Lower lobe of right lung (tissue), 2 donors: Measurements from ENCODE around the gene ANKMY1. TPM values are rescaled to one million over a fixed set of nuclear protein-coding genes. Genes with fewer than 3 reads are reported as not detected.

ENCODE experiments used
- ATAC-seq, 2 donors: fragments of 200-7000 bp; cut with Tn5 transposase; one replicate each; pipeline ENCODE4 v1.9.1; 2020 to 2022; ENCODE audit warnings: mild to moderate bottlenecking in 2 of 2, moderate library complexity in 2 of 2
- DNase-seq: peaks from one replicate; pipeline ENCODE4 v3.0.0-alpha.2; 2020
- H3K27ac ChIP-seq: fragments of 200-600 bp; one replicate; pipeline ENCODE4 v1.8.0; 2022
- H3K27me3 ChIP-seq: fragments of 200-600 bp; one replicate; pipeline ENCODE4 v1.8.0; 2022; ENCODE audit warnings: low read depth
- H3K36me3 ChIP-seq: fragments of 200-600 bp; one replicate; pipeline ENCODE4 v1.8.0; 2022; ENCODE audit warnings: mild to moderate bottlenecking
- H3K4me1 ChIP-seq: fragments of 200-600 bp; one replicate; pipeline ENCODE4 v1.8.0; 2022
- H3K4me3 ChIP-seq: fragments of 200-600 bp; one replicate; pipeline ENCODE4 v1.8.0; 2022; ENCODE audit warnings: mild to moderate bottlenecking
- H3K9me3 ChIP-seq: fragments of 200-600 bp; one replicate; pipeline ENCODE4 v1.8.0; 2022
- CTCF ChIP-seq: fragments of 200-600 bp; IDR thresholded peaks from one replicate; pipeline ENCODE4 v1.8.0; 2022; ENCODE audit warnings: antibody characterized with exemption, mild to moderate bottlenecking
- intact Hi-C: fragments of 100-400 bp; cut with DNase I; formaldehyde crosslinking; loops from one replicate; pipeline ENCODE4 v1.11.0; 2022
- microRNA-seq: library from miRNA; unstranded; fragments of <30 nt; microRNA quantifications from one replicate; pipeline ENCODE4 v1.2.0, GENCODE V29; 2020; ENCODE audit warnings: borderline number of aligned reads
- total RNA-seq: library from RNA; stranded (reverse); fragmentation: NEBNext Ultra II Directional; extraction: Animal tissue kit (Norgen Biotek cat#: 25700); gene quantifications from one replicate; pipeline ENCODE4 v1.2.1, GENCODE V29; 2021
- donor health status: DM: no; HTN: yes; CAD: no; lungs with severe emphysema.

ANKMY1 gene
- total RNA-seq, 1 donor from 2014 or later: 29.3 TPM

- Histone ChIP-seq H3K27me3 (peaks cover 14% of the 10 kb centered on the region), H3K27ac (no peak overlapping the region), H3K4me3 (no peak overlapping the region), H3K36me3 (no peaks in the 10 kb centered on the region), H3K9me3 (no peaks in the 10 kb centered on the region), H3K4me1 (peaks cover 6% of the 10 kb centered on the region)
- intact Hi-C loops: no loop called here
- ATAC-seq (no peak), DNase-seq (no peak)
- TF ChIP-seq CTCF: no peak
These were observed 127.2 kb downstream of the ANKMY1 start for GRCh38 chr2:240430595-240430994.

GRCh38 chr2:240429872-240430491 lies 127.8 kb downstream of the ANKMY1 start:
- H3K36me3 ChIP-seq: no peaks in the 10 kb centered on the region
- intact Hi-C loops: no loop called here
- peaks cover 14% of the 10 kb centered on the region for H3K27me3 ChIP-seq
- H3K4me3 ChIP-seq: no peak overlapping the region
- peaks cover 6% of the 10 kb centered on the region for H3K4me1 ChIP-seq
- no peak for TF ChIP-seq CTCF
- H3K9me3 ChIP-seq: no peaks in the 10 kb centered on the region
- ATAC-seq: no peak
- H3K27ac ChIP-seq: no peak overlapping the region
- DNase-seq: peak; percentile 31

Small RNA genes within 50 kb of the gene (microRNA-seq; reads per million reads assigned to microRNA genes)
- gene MIR149: 191 reads per million, percentile 62 among the genes with 10 or more reads in this experiment

Other genes with a start within 250 kb of the ANKMY1 start
- gene GPC1, start 122.3 kb downstream of the ANKMY1 start, total RNA-seq: 14.7 TPM
- 5.7 TPM for gene DUSP28, start 2.4 kb upstream of the ANKMY1 start, total RNA-seq
- 102 TPM for gene RNPEPL1, start 10.5 kb upstream of the ANKMY1 start, total RNA-seq
- gene CAPN10, start 28.7 kb upstream of the ANKMY1 start, total RNA-seq: 37.2 TPM
- gene GPR35, start 67.5 kb upstream of the ANKMY1 start, total RNA-seq: 4.7 TPM
- gene AQP12B, start 124.9 kb upstream of the ANKMY1 start, total RNA-seq: not detected
- not detected for gene AQP12A, start 133.9 kb upstream of the ANKMY1 start, total RNA-seq